Measurements from ENCODE around the gene GH1.

GRCh38 chr17:63948521-63948920, 29.9 kb upstream of the GH1 start:
- TF ChIP-seq CTCF (IDR thresholded peaks at IDR 0.05) (no peak), SIN3A (IDR thresholded peaks at IDR 0.05; ENCODE audit: borderline replicate concordance, insufficient read depth, low read depth, low read length) (no peak), REST (IDR thresholded peaks at IDR 0.05; ENCODE audit: insufficient read depth in 1 of 2, low read depth in 2 of 2, low read length in 1 of 2) (no peak), POLR2AphosphoS5 (IDR thresholded peaks at IDR 0.05; ENCODE audit: low read depth, low read length) (no peak), TCF7L2 (IDR thresholded peaks at IDR 0.05; ENCODE audit: low read depth, low read length) (no peak)

Data from Panc1 (cell line).